NCI-H446 (cell line): ENCODE data around the gene MAK.
A peak's percentile ranks its signal among the peaks of the same experiment; 100 is the strongest.
"Not testable (repeated sequence)": the region's sequence is repeated elsewhere in the genome, so short reads cannot be mapped to it uniquely, and the experiment has no call there.

Source experiments
- DNase-seq, 2 experiments: peaks; one replicate each; lab custom pipeline; 2025; lab: John Stamatoyannopoulos, UW

The MAK gene

GRCh38 chr6:10837995-10838793 lies at the start of gene MAK:
TSS of gene MAK (minus strand) at chr6:10838539. CDS start at chr6:10830648, 7,891 bp downstream.
- DNase-seq = peak; percentile 47 to 86

DNA sequence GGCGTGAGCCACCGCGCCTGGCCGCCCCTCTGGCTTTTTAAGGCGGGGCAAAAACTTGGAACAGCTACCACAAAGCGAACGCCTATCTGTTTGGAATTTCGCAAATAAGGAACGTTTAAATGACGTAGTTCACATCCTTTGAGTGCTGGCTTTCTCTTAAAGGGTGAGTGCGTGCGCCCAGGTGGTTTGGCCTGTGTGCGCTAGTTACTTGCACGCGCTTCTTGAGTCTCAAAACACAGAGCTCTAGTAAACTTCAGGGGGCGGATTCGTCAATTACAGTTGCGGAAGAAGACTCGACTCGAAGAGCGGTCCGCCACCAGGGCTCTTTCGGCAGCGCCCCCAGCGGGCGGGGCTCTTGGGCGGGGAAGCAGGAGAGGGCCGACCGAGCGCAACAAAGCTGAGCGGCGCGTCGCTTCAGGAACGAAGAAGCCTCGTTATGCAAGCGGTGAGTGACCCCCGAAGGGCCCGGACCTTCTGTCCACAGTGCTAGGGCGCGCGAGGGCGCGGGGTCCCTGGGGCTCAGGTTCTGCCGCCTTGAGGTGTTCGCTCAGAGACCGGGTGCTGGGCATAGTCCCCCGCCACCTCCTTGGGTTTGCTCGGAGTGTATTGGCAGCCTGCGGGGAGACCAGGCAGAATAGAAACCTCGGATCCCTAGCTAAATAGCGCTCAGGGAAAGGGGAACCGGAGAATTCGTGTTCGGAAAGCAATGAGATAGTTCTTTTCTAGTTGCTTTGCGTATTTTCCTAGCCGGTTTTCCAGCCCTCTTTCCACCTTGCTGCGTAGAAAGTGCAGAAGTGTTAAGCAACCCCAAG lies 48.6 kb upstream of the MAK start, which contains the start of gene SYCP2L:
Gene SYCP2L (plus strand): TSS at position 362 of the 812 bp plus-strand sequence. CDS start 75 bp downstream, at position 437.
- DNase-seq = no peak

GRCh38 chr6:10886365-10886690 lies 48.0 kb upstream of the MAK start:
- not testable (repeated sequence) for DNase-seq

DNA sequence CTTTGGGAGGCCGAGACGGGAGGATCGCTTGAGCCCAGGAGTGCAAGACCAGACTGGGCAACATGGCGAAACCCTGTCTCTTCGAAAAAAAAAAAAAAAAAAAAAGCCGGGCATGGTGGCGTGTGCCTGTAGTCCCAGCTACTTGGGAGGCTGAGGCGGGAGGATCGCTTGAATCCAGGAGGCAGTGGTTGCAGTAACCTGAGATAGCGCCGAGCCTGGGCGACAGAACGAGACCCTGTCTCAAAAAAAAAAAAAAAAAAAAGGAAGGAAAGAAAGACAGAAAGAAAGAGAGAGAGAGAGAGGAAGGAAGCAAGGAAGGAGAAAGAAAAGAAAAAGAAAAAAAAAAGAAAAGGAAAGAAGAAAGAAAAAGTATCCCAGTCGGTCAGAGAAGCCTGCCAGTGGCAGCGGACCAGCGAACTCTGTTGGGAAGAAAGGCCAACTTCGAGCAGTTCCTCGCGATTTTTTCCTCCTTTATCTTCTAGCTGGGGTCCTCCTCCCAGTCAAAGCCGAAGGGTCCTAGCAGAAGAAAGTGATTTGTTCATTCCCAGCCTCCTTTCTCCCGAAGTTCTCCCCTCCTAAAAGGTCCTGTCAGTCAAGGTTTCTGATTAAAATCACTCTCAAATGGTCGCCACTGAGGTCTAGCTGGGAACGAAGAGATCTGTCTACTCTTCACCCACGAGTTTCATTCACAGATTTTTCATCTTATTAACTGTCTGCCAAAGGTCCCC lies 46.1 kb upstream of the MAK start:
- no peak for DNase-seq

DNA sequence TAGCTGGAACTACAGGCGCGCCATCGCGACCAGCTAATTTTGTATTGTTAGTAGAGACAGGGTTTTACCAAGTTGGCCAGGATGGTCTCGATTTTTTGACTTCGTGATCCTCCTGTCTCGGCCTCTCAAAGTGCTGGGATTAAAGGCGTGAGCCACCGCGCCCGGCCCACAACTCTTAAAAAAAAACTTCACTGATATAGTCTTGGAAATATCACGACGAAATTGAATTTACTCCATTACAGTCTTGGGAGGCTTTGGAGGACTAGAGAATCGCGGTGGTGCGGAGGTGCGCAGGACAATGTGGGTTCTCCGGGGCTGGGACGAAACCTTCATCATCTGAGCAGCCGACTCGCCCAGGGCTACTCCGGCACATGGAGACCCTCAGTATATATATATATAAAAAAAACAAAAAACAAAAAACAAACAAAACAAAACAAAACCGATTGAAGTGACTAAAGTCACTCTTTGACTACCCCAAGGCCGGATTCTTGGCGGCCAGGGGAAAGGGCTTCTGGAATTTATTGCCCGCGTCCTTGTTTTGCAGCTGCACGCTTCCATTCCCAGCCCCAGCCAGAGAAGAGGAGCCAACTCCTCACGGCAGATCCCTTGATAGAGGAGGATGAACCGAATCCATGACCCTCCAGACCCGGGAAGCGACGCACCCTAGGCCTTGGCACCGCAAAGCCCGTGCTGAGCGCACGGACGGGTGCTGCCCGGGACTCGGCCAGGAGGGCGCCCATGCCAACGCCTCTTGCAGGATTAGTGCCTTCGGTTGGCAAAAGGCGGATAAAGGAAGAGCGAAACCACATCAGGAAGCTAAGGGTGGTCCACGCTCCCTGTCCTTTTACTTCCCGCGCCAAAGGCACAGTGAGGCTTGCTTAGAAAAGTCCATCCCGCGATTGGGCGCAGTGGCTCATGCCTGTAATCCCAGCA lies 45.2 kb upstream of the MAK start:
- no peak for DNase-seq

- DNase-seq = no peak
Measured at GRCh38 chr6:10882657-10883171, 44.4 kb upstream of the MAK start.

GRCh38 chr6:10882253-10882630 lies 43.9 kb upstream of the MAK start:
- DNase-seq = not testable (repeated sequence)

- no peak for DNase-seq
Measured at GRCh38 chr6:10880366-10880765, 42.0 kb upstream of the MAK start.

- no peak for DNase-seq
Measured at GRCh38 chr6:10877871-10878270, 39.5 kb upstream of the MAK start.

DNA sequence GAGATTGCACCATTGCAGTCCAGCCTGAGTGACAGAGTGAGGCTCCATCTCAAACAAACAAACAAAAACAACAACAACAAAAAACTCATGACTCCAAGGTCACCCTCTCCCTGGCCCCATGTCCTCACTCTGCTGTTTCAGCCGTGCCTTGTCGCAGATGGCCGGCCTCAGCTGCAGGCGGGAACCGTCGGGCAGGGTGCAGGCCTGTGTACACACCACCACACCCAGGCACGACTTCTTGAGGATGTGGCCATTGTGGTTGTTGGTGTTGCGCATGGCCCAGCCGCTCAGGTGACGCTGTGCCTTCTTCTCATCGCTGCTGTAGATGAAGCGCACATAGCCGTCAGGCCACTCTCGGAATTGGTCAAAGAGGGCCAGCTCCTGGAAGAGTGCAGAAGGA lies 38.7 kb upstream of the MAK start:
- DNase-seq = no peak

DNA sequence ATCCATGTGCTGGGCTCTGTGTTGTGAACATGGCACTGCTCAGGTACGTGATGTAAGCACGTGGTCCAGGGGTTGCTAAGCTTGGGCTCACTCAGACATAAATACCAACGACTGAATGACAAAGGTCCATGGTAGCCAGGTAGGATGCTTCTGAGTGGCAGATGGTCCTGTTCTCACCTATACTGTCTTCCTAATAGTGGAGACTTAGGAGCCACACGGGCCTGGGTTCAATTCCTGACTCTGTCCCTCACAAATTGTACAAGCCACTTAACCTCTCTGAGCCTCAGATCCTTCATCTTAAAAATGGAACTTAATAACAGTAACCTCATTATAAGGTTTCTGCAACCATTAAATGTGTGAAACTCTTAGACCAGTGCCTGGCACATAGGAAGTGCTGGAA lies 36.7 kb upstream of the MAK start:
- DNase-seq = no peak

DNA sequence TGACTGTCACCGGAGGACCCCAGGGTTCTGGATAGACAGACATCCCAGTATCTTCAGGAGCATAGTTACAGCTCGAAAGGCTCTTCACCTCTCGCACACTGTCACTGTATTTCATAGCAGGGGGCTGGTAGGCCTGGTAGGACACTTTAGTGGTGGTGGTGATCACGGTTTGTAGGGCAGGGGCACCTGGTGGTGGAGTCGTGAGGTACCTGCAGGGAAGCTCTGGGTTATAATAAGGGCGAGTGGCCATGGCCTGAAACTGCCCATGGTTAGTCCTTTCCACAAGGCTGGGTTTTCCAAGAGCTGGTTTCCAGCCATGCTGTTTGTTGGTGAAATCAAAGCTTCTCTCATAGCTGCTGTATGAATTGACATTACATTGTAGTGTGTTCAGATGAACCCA lies 35.9 kb upstream of the MAK start:
- DNase-seq = no peak

DNA sequence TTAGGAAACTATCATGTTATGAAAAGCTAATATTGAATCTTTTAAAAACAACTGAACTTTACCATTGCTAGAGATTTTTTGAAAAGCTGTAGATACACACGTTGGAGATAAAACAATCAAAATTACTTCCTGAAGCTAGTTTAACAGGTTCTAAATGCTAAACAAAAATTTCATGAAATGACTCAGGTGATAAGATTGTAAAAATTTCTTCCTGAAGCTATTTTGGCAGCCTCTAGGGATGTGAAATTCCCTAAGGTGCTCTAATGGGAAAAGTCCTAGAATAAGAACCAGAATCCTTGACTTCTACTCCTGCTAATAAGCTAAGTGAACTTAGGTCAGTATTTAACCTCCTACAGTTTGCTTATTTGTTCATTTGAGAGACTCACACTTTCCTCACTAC lies 35.0 kb upstream of the MAK start:
- no peak for DNase-seq

- DNase-seq = no peak
Measured at GRCh38 chr6:10867952-10868351, 29.6 kb upstream of the MAK start.

DNA sequence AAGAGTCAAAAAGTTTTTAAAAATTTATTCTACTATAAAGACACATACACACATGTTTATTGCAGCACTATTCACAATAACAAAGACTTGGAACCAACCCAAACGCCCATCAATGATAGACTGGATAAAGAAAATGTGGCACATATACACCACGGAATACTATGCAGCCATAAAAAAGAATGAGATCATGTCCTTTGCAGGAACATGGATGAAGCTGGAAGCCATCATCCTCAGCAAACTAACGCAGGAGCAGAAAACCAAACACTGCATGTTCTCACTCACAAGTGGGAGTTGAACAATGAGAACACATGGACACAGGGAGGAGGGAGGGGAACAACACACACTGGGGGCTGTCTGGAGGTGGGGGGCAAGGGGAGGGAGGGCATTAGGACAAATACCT lies 28.4 kb upstream of the MAK start:
- DNase-seq = not testable (repeated sequence)

GRCh38 chr6:10863031-10863430 lies 24.7 kb upstream of the MAK start:
- DNase-seq = not testable (repeated sequence)

DNA sequence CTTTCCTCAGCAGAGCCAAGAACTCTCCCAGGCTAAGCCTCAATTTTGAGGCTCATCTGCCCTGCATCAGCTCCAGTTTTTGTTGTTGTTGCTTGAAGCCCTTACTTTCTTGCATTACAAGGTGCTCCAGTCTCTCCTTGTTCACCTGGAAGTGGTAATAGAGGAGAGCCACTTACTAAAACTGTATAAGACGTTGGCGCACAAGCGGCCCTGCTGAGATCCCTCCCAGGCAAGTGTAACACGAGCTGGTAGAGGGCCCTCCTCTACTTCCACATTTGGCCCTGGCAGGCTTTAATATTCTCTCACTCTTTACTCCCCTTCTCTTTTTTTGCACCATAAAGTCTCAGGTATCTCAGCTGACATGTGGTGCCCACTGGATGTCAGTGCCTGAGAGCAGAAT lies 24.0 kb upstream of the MAK start:
- DNase-seq = no peak

GRCh38 chr6:10861086-10861485 lies 22.7 kb upstream of the MAK start:
- DNase-seq = no peak

DNA sequence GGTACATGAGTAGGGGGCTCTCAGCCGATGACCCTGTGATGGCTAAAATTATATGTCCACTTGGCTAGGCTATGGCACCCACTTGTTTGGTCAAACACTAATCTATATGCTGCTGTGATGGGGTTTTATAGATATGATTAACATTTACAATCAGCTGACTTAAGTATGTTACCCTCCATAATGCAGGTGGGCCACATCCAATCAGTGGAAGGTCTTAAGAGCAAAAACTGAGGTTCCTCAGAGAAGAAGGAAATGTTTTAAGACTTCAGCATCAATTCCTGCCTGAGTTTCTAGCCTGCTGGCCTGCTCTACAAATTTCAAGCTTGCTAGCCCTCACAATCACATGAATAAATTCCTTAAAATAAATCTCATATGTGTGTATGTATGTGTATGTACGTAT lies 18.9 kb upstream of the MAK start:
- no peak for DNase-seq

- no peak for DNase-seq
Measured at GRCh38 chr6:10854922-10855632, 16.7 kb upstream of the MAK start.

DNA sequence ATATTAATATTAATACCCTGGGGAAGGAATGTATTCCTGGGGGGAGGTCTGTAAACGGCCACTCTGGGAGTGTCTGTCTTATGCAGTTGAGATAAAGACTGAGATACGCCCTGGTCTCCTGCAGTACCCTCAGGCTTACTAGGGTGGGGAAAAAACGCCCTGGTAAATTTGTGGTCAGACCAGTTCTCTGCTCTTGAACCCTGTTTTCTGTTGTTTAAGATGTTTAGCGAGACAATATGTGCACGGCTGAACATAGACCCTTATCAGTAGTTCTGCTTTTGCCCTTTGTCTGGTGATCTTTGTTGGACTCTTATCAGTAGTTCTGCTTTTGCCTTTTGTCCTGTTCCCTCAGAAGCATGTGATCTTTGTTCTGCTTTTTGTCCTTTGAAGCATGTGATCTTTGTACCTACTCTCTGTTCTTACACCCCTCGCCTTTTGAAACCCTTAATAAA lies 15.5 kb upstream of the MAK start:
- DNase-seq = not testable (repeated sequence)
